Prostate gland (tissue), 2 donors: ENCODE data around the gene KRTAP10-6. TPM values are rescaled to one million over a fixed set of nuclear protein-coding genes. Genes with fewer than 3 reads are reported as not detected.

Experiments
- DNase-seq: peaks from one replicate; pipeline ENCODE4 v3.0.0-alpha.2; 2019; ENCODE audit warnings: low spot score
- H3K27ac ChIP-seq, 2 donors: fragments of 200-600 bp; sonication (generic); 2 replicates each; pipeline ENCODE4 v1.5.1; 2017 to 2019
- H3K27me3 ChIP-seq: fragments of 200-600 bp; sonication (generic); replicated peaks from 2 replicates; pipeline ENCODE4 v1.5.1; 2019; ENCODE audit not compliant: insufficient read depth
- H3K36me3 ChIP-seq, 2 donors: fragments of 200-600 bp; sonication (generic); 1 replicate in 1 of 2; 2 replicates in 1 of 2; pipeline versions ENCODE4 v1.5.1 to v1.8.1; 2017 to 2019
- H3K4me1 ChIP-seq: fragments of 200-600 bp; sonication (generic); replicated peaks from 2 replicates; pipeline ENCODE4 v1.5.1; 2019
- H3K4me3 ChIP-seq, 2 donors: fragments of 200-600 bp; sonication (generic); 2 replicates each; pipeline ENCODE4 v1.5.1; 2017 to 2019
- H3K9me3 ChIP-seq: fragments of 200-600 bp; sonication (generic); 2 replicates; pipeline ENCODE4 v1.5.1; 2017
- POLR2A ChIP-seq: fragments of 450-650 bp; IDR thresholded peaks from one replicate; pipeline ENCODE4 v1.6.1; 2016; ENCODE audit warnings: antibody characterized with exemption, mild to moderate bottlenecking
- POLR2AphosphoS5 ChIP-seq: sonication (generic); formaldehyde crosslinking; IDR thresholded peaks from one replicate; pipeline ENCODE4 v1.6.1; 2017; ENCODE audit warnings: antibody characterized with exemption
- WGBS: methylation state at CpG from one replicate; pipeline ENCODE4 v1.1.5; 2018; 5-methylcytosine and 5-hydroxymethylcytosine counted together
- intact Hi-C: fragments of 100-400 bp; cut with DNase I; formaldehyde crosslinking; loops from one replicate; pipeline ENCODE4 v1.14.2; 2022
- total RNA-seq, 2 donors: library from RNA; depleted of rRNA; stranded (reverse); fragments of >200 nt; gene quantifications; one replicate each; pipeline ENCODE4 v1.1.0, GENCODE V29; 2016
- TF ChIP-seq, protein P1 (sequence below), 4 experiments: fragments of 200-600 bp in 2 of 4; fragments of 450-650 bp in 2 of 4; sonication (generic) in 2 of 4; IDR thresholded peaks; 1 replicate in 3 of 4; 2 replicates in 1 of 4; pipeline ENCODE4 v1.5.1; 2016 to 2019; ENCODE audit warnings: antibody characterized with exemption in 4 of 4, mild to moderate bottlenecking in 2 of 4, moderate library complexity in 2 of 4

KRTAP10-6 gene
- total RNA-seq, 2 donors from 2014 or later: not detected

GRCh38 chr21:44609193-44609592 lies 16.9 kb upstream of the KRTAP10-6 start:
- Histone ChIP-seq H3K27ac (no peak overlapping the region), H3K36me3 (no peaks in the 10 kb centered on the region), H3K4me3 (no peak overlapping the region), H3K9me3 (no peaks in the 10 kb centered on the region), H3K27me3 (peaks cover 2% of the 10 kb centered on the region), H3K4me1 (no peaks in the 10 kb centered on the region)
- no peak for DNase-seq
- intact Hi-C loops: no loop called here
- TF ChIP-seq POLR2A: no peak
- TF ChIP-seq, protein P1, sequence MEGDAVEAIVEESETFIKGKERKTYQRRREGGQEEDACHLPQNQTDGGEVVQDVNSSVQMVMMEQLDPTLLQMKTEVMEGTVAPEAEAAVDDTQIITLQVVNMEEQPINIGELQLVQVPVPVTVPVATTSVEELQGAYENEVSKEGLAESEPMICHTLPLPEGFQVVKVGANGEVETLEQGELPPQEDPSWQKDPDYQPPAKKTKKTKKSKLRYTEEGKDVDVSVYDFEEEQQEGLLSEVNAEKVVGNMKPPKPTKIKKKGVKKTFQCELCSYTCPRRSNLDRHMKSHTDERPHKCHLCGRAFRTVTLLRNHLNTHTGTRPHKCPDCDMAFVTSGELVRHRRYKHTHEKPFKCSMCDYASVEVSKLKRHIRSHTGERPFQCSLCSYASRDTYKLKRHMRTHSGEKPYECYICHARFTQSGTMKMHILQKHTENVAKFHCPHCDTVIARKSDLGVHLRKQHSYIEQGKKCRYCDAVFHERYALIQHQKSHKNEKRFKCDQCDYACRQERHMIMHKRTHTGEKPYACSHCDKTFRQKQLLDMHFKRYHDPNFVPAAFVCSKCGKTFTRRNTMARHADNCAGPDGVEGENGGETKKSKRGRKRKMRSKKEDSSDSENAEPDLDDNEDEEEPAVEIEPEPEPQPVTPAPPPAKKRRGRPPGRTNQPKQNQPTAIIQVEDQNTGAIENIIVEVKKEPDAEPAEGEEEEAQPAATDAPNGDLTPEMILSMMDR (IDR thresholded peaks at IDR 0.05): no peak
- TF ChIP-seq POLR2AphosphoS5: no peak

- no peaks in the 10 kb centered on the region for H3K4me1 ChIP-seq
- 86% methylated on average over 4 of the region's 4 CpGs for WGBS
- no peak for DNase-seq
- no peaks in the 10 kb centered on the region for H3K36me3 ChIP-seq
- TF ChIP-seq POLR2AphosphoS5: no peak
- no peak overlapping the region for H3K4me3 ChIP-seq
- H3K27me3 ChIP-seq: peaks cover 2% of the 10 kb centered on the region
- intact Hi-C loops: no loop called here
- no peaks in the 10 kb centered on the region for H3K9me3 ChIP-seq
- H3K27ac ChIP-seq: no peak overlapping the region
These were observed 14.2 kb upstream of the KRTAP10-6 start for GRCh38 chr21:44606495-44606894.

GRCh38 chr21:44603911-44604310 lies 11.6 kb upstream of the KRTAP10-6 start:
- no peak for TF ChIP-seq POLR2A
- no peak for TF ChIP-seq POLR2AphosphoS5
- TF ChIP-seq, protein P1 (IDR thresholded peaks at IDR 0.05): no peak
- 88% methylated on average over 8 of the region's 8 CpGs for WGBS
- intact Hi-C loops: no loop called here
- Histone ChIP-seq H3K4me1 (no peaks in the 10 kb centered on the region), H3K27me3 (peaks cover 2% of the 10 kb centered on the region), H3K36me3 (no peaks in the 10 kb centered on the region), H3K27ac (no peak overlapping the region), H3K9me3 (no peaks in the 10 kb centered on the region), H3K4me3 (no peak overlapping the region)
- DNase-seq: no peak

GRCh38 chr21:44603109-44603875 lies 11.0 kb upstream of the KRTAP10-6 start:
- H3K4me3 ChIP-seq: no peak overlapping the region
- no peak for DNase-seq
- intact Hi-C loops: no loop called here
- no peak overlapping the region for H3K27ac ChIP-seq
- WGBS: 51% methylated on average over 17 of the region's 17 CpGs
- no peaks in the 10 kb centered on the region for H3K36me3 ChIP-seq
- H3K4me1 ChIP-seq: no peaks in the 10 kb centered on the region
- TF ChIP-seq, protein P1 (IDR thresholded peaks at IDR 0.05): no peak
- TF ChIP-seq POLR2AphosphoS5: no peak
- TF ChIP-seq POLR2A: no peak
- H3K27me3 ChIP-seq: peaks cover 2% of the 10 kb centered on the region
- no peaks in the 10 kb centered on the region for H3K9me3 ChIP-seq

DNA sequence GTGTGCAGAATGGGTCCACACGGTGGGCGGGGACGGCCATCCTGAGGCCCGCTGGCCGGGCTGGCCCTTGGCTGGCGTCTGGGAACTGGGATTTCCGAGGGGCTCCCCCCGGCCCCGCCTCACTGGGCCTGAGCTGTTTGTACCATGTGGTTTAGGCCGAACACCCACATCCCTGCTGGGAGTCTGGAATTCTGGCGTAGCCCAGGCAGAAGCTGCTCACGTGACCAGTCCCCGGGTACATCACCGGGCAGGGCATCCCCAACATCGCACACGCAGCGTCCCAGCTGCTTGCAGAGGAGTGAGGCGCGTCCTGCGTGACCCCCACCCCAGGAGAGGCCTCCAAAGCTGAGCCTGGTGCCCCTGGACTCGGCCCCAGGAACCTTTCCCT lies 10.2 kb upstream of the KRTAP10-6 start:
- intact Hi-C loops: no loop called here
- no peak for DNase-seq
- WGBS: 86% methylated on average over 17 of the region's 21 CpGs
- H3K4me3 ChIP-seq: no peak overlapping the region
- H3K4me1 ChIP-seq: no peaks in the 10 kb centered on the region
- no peak overlapping the region for H3K27ac ChIP-seq
- H3K9me3 ChIP-seq: no peaks in the 10 kb centered on the region
- H3K36me3 ChIP-seq: no peaks in the 10 kb centered on the region
- TF ChIP-seq POLR2AphosphoS5 (no peak), POLR2A (no peak)
- TF ChIP-seq, protein P1 (IDR thresholded peaks at IDR 0.05): no peak
- H3K27me3 ChIP-seq: peaks cover 2% of the 10 kb centered on the region
